Progenitor cell of endocrine pancreas (in vitro differentiated cells): Measurements from ENCODE around the gene MRPS16. TPM values are rescaled to one million over a fixed set of nuclear protein-coding genes. Genes with fewer than 3 reads are reported as not detected.

ENCODE experiments used
- DNase-seq: peaks from one replicate; pipeline ENCODE4 v3.0.0; 2021; ENCODE audit warnings: low spot score; ENCODE audit not compliant: unreplicated experiment
- H3K27ac Mint-ChIP-seq: 2 replicates; pipeline ENCODE4 v1.8.0; 2021; ENCODE audit warnings: mild to moderate bottlenecking, moderate library complexity, mixed read lengths
- H3K27me3 Mint-ChIP-seq: 2 replicates; pipeline ENCODE4 v1.8.0; 2021; ENCODE audit warnings: mixed read lengths
- H3K36me3 Mint-ChIP-seq: 2 replicates; pipeline ENCODE4 v1.8.0; 2022; ENCODE audit warnings: mixed read lengths; ENCODE audit not compliant: insufficient read depth
- H3K4me1 Mint-ChIP-seq: 2 replicates; pipeline ENCODE4 v1.8.0; 2021; ENCODE audit warnings: low read depth, mixed read lengths
- H3K4me3 Mint-ChIP-seq: 2 replicates; pipeline ENCODE4 v1.8.0; 2021; ENCODE audit warnings: low read depth, mild to moderate bottlenecking, moderate library complexity, mixed read lengths
- H3K9me3 Mint-ChIP-seq: 2 replicates; pipeline ENCODE4 v1.8.0; 2021; ENCODE audit warnings: low read depth, mixed read lengths
- long read RNA-seq: library from polyadenylated mRNA; unstranded; transcript quantifications from one replicate; pipeline ENCODE4 v2.0.0, GENCODE V29; 2020
- total RNA-seq: library from RNA; stranded (reverse); gene quantifications from 2 replicates; pipeline ENCODE4 v1.2.1, GENCODE V29; 2021
- TF ChIP-seq, protein P1 (sequence below): fragments of 200-600 bp; sonication (generic); IDR thresholded peaks from one replicate; pipeline ENCODE4 v1.5.0; 2021; ENCODE audit warnings: antibody characterized with exemption, mild to moderate bottlenecking; ENCODE audit not compliant: unreplicated experiment

Gene MRPS16
- 84.7 and 86.3 TPM in 2 replicates for total RNA-seq
- long read RNA-seq, transcript MRPS16-202 (3 exons, 2,634 nt), result major isoform, 25 of 30 reads
- long read RNA-seq, partial matches to known transcripts, result 0 of 30 reads
- long read RNA-seq, other reads (novel, unspliced or antisense), result 0 of 30 reads

DNA sequence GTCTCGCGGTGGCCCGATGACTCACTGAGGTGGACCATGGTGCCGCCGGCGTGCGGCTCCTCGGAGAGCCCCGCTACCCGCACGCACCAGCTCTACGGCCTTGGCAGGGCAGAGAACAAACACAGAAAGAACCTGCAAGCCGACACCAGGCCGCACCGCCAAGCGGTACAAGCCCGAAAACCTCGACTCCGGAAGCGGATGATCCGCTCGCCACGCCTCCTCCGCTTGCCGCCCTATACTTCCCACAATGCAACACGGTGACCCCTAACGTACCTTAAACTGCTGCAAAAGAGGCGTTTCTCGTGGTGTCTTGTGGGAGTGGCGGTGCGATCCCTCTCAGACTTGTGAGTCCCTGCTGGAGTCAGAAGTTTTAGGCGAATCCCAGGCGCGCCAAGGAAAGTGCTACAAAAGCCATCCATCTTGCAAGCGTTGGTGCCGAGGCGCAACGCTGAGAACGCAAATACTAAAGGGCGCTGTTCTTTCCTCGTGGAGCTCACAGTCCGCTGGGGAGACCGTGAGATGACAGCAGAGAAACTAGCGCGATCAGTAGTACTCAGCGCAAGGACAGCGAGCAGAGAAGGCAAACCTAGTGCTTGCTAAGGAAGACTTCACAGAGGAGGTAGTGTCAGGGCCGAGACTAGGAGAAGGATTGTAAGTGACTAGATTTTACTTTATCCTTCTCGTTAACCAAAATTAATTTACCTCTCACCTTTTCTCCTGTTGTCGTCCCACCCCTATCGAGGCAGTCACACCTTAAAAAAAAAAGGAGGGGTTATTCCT is at the start of gene MRPS16:
Gene MRPS16, minus strand, starts transcription at position 200 of the 780 bp plus-strand sequence. Its CDS starts 162 bp downstream, at position 38.
- no peaks in the 10 kb centered on the region for H3K9me3 Mint-ChIP-seq
- H3K4me1 Mint-ChIP-seq, result peaks cover 19% of the 10 kb centered on the region
- peak within 1 kb of the TSS; percentile 93 for H3K4me3 Mint-ChIP-seq
- no peaks in the 10 kb centered on the region for H3K27me3 Mint-ChIP-seq
- H3K27ac Mint-ChIP-seq, result peak within 1 kb of the TSS; percentile 99
- H3K36me3 Mint-ChIP-seq, result peaks cover 5% of the 10 kb centered on the region
- DNase-seq, result peak; percentile 79
- TF ChIP-seq, protein P1, sequence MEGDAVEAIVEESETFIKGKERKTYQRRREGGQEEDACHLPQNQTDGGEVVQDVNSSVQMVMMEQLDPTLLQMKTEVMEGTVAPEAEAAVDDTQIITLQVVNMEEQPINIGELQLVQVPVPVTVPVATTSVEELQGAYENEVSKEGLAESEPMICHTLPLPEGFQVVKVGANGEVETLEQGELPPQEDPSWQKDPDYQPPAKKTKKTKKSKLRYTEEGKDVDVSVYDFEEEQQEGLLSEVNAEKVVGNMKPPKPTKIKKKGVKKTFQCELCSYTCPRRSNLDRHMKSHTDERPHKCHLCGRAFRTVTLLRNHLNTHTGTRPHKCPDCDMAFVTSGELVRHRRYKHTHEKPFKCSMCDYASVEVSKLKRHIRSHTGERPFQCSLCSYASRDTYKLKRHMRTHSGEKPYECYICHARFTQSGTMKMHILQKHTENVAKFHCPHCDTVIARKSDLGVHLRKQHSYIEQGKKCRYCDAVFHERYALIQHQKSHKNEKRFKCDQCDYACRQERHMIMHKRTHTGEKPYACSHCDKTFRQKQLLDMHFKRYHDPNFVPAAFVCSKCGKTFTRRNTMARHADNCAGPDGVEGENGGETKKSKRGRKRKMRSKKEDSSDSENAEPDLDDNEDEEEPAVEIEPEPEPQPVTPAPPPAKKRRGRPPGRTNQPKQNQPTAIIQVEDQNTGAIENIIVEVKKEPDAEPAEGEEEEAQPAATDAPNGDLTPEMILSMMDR, result no peak

DNA sequence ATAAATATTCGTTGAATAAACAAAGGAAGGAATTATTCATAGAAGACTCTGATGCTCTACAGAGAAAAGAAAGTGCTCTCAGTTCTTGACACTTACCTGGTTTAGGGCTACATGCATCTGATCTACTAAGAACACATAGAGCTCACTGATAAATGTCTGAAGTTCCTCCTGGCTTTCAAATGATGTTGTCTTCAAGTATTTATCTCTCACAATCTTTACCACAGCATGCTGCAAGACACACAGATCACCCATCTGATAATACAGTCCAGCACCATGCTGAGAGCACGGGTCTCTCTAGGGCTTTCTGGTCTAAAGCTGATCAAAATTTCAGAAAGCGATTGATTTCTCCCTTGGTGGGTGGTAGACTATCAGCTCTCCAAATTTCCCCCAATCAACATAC is 44.5 kb upstream of the MRPS16 start:
- Mint-ChIP-seq H3K4me3 (no peak overlapping the region), H3K27ac (no peak overlapping the region), H3K4me1 (no peaks in the 10 kb centered on the region), H3K9me3 (no peaks in the 10 kb centered on the region), H3K36me3 (no peaks in the 10 kb centered on the region), H3K27me3 (no peaks in the 10 kb centered on the region)
- TF ChIP-seq, protein P1, result no peak
- DNase-seq, result no peak

DNA sequence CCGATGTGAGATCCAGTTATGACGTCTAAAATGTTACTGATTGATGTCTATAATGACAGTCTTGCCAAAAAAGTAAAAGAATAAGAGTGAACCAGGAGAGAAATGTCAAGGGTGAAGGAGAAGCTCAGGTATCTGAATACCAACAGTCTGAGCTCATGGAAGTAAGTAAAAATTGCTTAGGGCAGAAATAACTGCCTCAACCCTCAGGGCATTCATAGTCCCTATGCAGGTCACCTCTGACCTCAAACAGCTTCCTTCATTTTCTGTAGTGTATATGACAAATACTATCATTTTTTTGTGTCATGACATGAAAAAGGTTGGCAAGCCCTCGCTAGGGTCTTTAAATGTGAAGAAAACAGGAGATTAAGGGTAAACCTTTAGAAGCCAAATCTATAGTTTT is 41.0 kb upstream of the MRPS16 start:
- H3K4me1 Mint-ChIP-seq, result no peaks in the 10 kb centered on the region
- no peak for DNase-seq
- H3K27me3 Mint-ChIP-seq, result no peaks in the 10 kb centered on the region
- peaks cover 8% of the 10 kb centered on the region for H3K36me3 Mint-ChIP-seq
- H3K4me3 Mint-ChIP-seq, result no peak overlapping the region
- no peak overlapping the region for H3K27ac Mint-ChIP-seq
- TF ChIP-seq, protein P1, result no peak
- peaks cover 6% of the 10 kb centered on the region for H3K9me3 Mint-ChIP-seq

DNA sequence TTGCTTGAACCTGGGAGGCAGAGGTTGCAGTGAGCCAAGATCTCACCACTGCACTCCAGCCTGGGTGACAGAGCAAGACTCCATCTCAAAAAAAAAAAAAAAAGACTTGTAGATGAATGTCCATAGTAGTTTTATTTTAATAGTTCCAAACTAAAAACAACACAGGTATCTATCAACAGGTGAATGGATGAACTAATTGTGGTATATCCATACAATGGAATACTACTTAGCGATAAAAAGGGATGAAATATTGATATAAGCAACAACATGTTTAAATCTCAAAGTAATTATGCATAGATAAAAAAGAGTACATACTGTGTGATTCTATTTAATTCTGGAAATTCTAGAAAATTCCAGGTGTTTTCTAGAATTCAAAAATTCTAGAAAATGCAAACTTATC is 37.5 kb upstream of the MRPS16 start:
- no peak overlapping the region for H3K4me3 Mint-ChIP-seq
- peaks cover 8% of the 10 kb centered on the region for H3K36me3 Mint-ChIP-seq
- H3K27me3 Mint-ChIP-seq, result no peaks in the 10 kb centered on the region
- TF ChIP-seq, protein P1, result no peak
- DNase-seq, result no peak
- no peak overlapping the region for H3K27ac Mint-ChIP-seq
- no peaks in the 10 kb centered on the region for H3K4me1 Mint-ChIP-seq
- peaks cover 6% of the 10 kb centered on the region for H3K9me3 Mint-ChIP-seq

DNA sequence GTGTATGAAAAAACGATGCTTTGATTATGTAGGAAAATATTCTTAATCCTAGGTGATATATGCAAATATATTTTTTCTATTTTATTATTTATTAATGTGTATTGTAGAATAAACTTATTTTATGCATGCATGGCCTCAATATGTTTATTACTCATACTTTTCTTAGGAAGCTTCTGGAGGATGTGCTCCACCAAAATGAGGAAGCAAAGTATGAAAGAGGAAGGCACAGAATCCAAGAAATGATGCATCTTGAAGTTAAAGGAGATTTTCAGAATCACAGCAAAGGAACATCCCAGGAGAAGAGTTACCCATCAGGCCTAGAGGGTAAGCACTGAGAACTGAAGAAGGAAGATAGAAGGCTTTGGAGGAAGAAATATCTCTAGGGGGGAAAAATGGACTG is 35.0 kb upstream of the MRPS16 start:
- TF ChIP-seq, protein P1, result no peak
- no peak overlapping the region for H3K27ac Mint-ChIP-seq
- peaks cover 6% of the 10 kb centered on the region for H3K9me3 Mint-ChIP-seq
- no peak for DNase-seq
- H3K4me3 Mint-ChIP-seq, result no peak overlapping the region
- H3K27me3 Mint-ChIP-seq, result no peaks in the 10 kb centered on the region
- peaks cover 8% of the 10 kb centered on the region for H3K36me3 Mint-ChIP-seq
- no peaks in the 10 kb centered on the region for H3K4me1 Mint-ChIP-seq
